Spleen (tissue), 7 donors: Measurements from ENCODE around the gene MATK.

Experiments
- POLR2A ChIP-seq, 3 donors: fragments of 450-650 bp; IDR thresholded peaks; one replicate each; pipeline ENCODE4 v1.5.1; 2017; ENCODE audit warnings: antibody characterized with exemption in 3 of 3, mild to moderate bottlenecking in 1 of 3
- TF ChIP-seq, protein P1 (sequence below), 11 experiments: fragments of 200-600 bp in 7 of 11; fragments of 450-650 bp in 4 of 11; sonication (generic) in 4 of 11; IDR thresholded peaks in 8 of 11; conservative IDR thresholded peaks in 3 of 11; 1 replicate in 7 of 11; 2 replicates in 4 of 11; pipeline versions ENCODE4 v1.4.0 to v1.8.0; 2016 to 2021; ENCODE audit warnings: antibody characterized with exemption in 11 of 11, inconsistent platforms in 4 of 11, mild to moderate bottlenecking in 1 of 11
- donor health status: DM: no; HTN: no; CAD: no; lungs with moderate emphysema.
- donor health status: DM: no; HTN: no; CAD: no.
- donor health status: DM: no; HTN: no; CAD: no.

DNA sequence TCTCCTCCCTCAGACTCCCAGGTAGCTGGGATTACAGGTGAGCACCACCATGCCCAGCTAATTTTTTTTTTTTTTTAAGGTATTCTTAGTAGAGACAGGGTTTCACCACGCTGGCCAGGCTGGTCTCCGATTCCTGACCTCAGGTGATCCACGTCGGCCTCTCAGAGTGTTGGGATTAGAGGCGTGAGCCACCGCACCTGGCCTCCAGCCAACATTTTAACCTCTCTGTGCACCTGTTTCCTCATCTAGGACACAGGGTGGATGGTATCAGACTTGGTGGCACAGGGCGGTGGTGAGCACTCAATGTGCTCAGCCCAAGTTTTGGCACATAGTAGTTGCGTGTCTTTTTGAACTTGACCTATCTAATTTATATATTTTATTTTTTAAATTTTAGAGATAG, 37.2 kb downstream of the MATK start:
- TF ChIP-seq, protein P1, sequence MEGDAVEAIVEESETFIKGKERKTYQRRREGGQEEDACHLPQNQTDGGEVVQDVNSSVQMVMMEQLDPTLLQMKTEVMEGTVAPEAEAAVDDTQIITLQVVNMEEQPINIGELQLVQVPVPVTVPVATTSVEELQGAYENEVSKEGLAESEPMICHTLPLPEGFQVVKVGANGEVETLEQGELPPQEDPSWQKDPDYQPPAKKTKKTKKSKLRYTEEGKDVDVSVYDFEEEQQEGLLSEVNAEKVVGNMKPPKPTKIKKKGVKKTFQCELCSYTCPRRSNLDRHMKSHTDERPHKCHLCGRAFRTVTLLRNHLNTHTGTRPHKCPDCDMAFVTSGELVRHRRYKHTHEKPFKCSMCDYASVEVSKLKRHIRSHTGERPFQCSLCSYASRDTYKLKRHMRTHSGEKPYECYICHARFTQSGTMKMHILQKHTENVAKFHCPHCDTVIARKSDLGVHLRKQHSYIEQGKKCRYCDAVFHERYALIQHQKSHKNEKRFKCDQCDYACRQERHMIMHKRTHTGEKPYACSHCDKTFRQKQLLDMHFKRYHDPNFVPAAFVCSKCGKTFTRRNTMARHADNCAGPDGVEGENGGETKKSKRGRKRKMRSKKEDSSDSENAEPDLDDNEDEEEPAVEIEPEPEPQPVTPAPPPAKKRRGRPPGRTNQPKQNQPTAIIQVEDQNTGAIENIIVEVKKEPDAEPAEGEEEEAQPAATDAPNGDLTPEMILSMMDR (IDR thresholded peaks at IDR 0.05 in 8 of 11, conservative IDR thresholded peaks at IDR 0.05 in 3 of 11), result no peak
- TF ChIP-seq POLR2A (IDR thresholded peaks at IDR 0.05), result no peak
